NOMO-1 (cell line): Measurements from ENCODE around the gene SLC38A1.
A peak's percentile ranks its signal among the peaks of the same experiment; 100 is the strongest.
"Not testable (repeated sequence)": the region's sequence is repeated elsewhere in the genome, so short reads cannot be mapped to it uniquely, and the experiment has no call there.

Experiments used
- DNase-seq, 2 experiments: peaks; one replicate each; lab custom pipeline; 2025; ENCODE audit not compliant: unreplicated experiment in 2 of 2; lab: John Stamatoyannopoulos, UW

SLC38A1 gene

GRCh38 chr12:46209914-46210872 is 58.6 kb downstream of the SLC38A1 start:
- no peak for DNase-seq

- no peak for DNase-seq
Measured at GRCh38 chr12:46209170-46209569, 59.7 kb downstream of the SLC38A1 start.

- DNase-seq, result no peak
Measured at GRCh38 chr12:46208370-46208769, 60.5 kb downstream of the SLC38A1 start.

- peak in 1 of 2 experiments; percentile 41 for DNase-seq
Measured at GRCh38 chr12:46207644-46208043, 61.2 kb downstream of the SLC38A1 start.

- no peak for DNase-seq
Measured at GRCh38 chr12:46206471-46206870, 62.4 kb downstream of the SLC38A1 start.

- no peak for DNase-seq
Measured at GRCh38 chr12:46205294-46205693, 63.5 kb downstream of the SLC38A1 start.

- DNase-seq, result no peak
Measured at GRCh38 chr12:46201284-46201789, 67.5 kb downstream of the SLC38A1 start.

GRCh38 chr12:46200551-46200950 is 68.3 kb downstream of the SLC38A1 start:
- DNase-seq, result no peak

GRCh38 chr12:46198913-46199312 is 69.9 kb downstream of the SLC38A1 start:
- DNase-seq, result no peak

GRCh38 chr12:46197883-46198282 is 71.0 kb downstream of the SLC38A1 start:
- DNase-seq, result no peak

GRCh38 chr12:46190533-46190932 is 78.3 kb downstream of the SLC38A1 start:
- DNase-seq, result not testable (repeated sequence)

GRCh38 chr12:46188170-46188569 is 80.7 kb downstream of the SLC38A1 start:
- DNase-seq, result no peak

- DNase-seq, result no peak
Measured at GRCh38 chr12:46187023-46187422, 81.8 kb downstream of the SLC38A1 start.

- DNase-seq, result no peak
Measured at GRCh38 chr12:46186088-46186487, 82.8 kb downstream of the SLC38A1 start.

- no peak for DNase-seq
Measured at GRCh38 chr12:46185686-46186085, 83.2 kb downstream of the SLC38A1 start.

- DNase-seq, result peak; percentile 14 to 43
Measured at GRCh38 chr12:46184798-46185595, 83.8 kb downstream of the SLC38A1 start.

GRCh38 chr12:46183112-46183511 is 85.7 kb downstream of the SLC38A1 start:
- no peak for DNase-seq

GRCh38 chr12:46181465-46181864 is 87.4 kb downstream of the SLC38A1 start:
- no peak for DNase-seq

GRCh38 chr12:46179693-46180452 is 89.0 kb downstream of the SLC38A1 start:
- peak in 1 of 2 experiments; percentile 28 for DNase-seq

- no peak for DNase-seq
Measured at GRCh38 chr12:46177837-46178608, 90.8 kb downstream of the SLC38A1 start.
